Measurements from ENCODE around the gene BTD. TPM values are rescaled to one million over a fixed set of nuclear protein-coding genes. Genes with fewer than 3 reads are reported as not detected.
A peak's percentile ranks its signal among the peaks of the same experiment; 100 is the strongest.

Gene BTD
- total RNA-seq, 1 experiment from 2014 or later = 7.2 TPM

DNA sequence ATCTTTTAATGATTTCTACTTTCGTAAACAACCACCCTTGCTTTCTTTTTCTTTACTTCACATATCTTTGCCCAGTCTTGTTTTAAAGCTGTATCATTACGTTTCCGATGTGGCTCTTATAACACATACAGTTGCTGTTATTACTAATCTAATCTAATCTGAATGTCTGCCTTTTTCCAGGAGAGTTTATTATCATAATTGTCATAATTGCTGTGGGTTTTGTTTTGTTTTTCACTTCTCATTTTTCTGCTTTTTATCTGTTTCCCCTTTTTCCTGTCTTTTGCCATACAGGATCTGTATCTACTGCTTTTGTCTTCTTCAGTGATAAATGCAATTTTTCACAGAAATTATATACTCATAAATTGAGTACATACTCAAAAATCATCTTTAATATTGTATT lies 25.1 kb upstream of the BTD start:
- Mint-ChIP-seq H3K27me3 (ENCODE audit: insufficient read depth, unreplicated experiment) (no peaks in the 10 kb centered on the region), H3K36me3 (ENCODE audit: insufficient read depth, unreplicated experiment) (peaks cover 63% of the 10 kb centered on the region), H3K9me3 (ENCODE audit: unreplicated experiment) (no peaks in the 10 kb centered on the region), H3K4me3 (ENCODE audit: unreplicated experiment) (no peak overlapping the region), H3K4me1 (ENCODE audit: insufficient read depth, unreplicated experiment) (no peaks in the 10 kb centered on the region), H3K27ac (ENCODE audit: low read depth, unreplicated experiment) (no peak overlapping the region)
- TF ChIP-seq, protein P1, sequence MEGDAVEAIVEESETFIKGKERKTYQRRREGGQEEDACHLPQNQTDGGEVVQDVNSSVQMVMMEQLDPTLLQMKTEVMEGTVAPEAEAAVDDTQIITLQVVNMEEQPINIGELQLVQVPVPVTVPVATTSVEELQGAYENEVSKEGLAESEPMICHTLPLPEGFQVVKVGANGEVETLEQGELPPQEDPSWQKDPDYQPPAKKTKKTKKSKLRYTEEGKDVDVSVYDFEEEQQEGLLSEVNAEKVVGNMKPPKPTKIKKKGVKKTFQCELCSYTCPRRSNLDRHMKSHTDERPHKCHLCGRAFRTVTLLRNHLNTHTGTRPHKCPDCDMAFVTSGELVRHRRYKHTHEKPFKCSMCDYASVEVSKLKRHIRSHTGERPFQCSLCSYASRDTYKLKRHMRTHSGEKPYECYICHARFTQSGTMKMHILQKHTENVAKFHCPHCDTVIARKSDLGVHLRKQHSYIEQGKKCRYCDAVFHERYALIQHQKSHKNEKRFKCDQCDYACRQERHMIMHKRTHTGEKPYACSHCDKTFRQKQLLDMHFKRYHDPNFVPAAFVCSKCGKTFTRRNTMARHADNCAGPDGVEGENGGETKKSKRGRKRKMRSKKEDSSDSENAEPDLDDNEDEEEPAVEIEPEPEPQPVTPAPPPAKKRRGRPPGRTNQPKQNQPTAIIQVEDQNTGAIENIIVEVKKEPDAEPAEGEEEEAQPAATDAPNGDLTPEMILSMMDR (IDR thresholded peaks at IDR 0.05; ENCODE audit: unreplicated experiment) = no peak
- POLR2A ChIA-PET = no interaction called here
- CTCF ChIA-PET = no interaction called here
- BruUV-seq (replicated peaks) = no TSS peak
- DNase-seq (ENCODE audit: unreplicated experiment) = no peak
- intact Hi-C loops (cut with micrococcal nuclease) = no loop called here

DNA sequence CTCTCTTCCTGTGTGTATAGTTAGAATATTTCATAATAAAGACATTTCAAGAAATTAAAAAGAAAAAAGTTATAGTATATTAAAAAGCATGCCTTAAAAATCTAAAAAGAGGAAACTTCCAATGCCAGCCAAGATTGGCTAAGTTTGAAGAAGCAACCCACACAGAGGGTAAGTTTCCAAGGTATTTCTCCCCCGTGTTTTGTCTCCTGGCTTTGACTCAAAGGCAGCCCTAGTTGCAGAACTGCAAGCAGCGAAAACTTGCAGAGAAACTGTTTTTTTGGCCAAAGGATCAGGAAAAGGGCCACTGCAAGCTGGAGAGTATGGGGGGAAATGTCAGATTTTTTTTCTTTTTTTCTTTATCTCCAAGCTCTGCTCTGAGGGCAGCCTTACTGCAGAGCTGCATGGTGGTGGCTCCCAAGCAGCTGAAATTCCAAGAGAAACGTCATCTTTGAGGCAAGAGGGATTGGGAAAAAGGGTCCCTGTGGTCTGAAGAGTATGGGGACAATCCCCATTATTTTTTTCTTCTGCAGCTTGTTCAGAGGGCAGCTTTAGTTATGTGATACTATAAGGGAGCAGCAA lies 23.2 kb upstream of the BTD start:
- Mint-ChIP-seq H3K9me3 (ENCODE audit: unreplicated experiment) (no peaks in the 10 kb centered on the region), H3K27me3 (ENCODE audit: insufficient read depth, unreplicated experiment) (no peaks in the 10 kb centered on the region), H3K27ac (ENCODE audit: low read depth, unreplicated experiment) (peak overlapping the region; percentile 3), H3K36me3 (ENCODE audit: insufficient read depth, unreplicated experiment) (peaks cover 66% of the 10 kb centered on the region), H3K4me3 (ENCODE audit: unreplicated experiment) (no peak overlapping the region), H3K4me1 (ENCODE audit: insufficient read depth, unreplicated experiment) (no peaks in the 10 kb centered on the region)
- ChIA-PET POLR2A (interaction anchor here (0.8 kb wide), 1 partner anchor 331 kb away, joined by 3 read pairs; no protein-coding TSS in a partner anchor), CTCF (interaction anchor here (0.6 to 1.2 kb wide), 2 partner anchors 9 to 1697 kb away, joined by 3 read pairs; no protein-coding TSS in a partner anchor)
- BruUV-seq (replicated peaks) = no TSS peak
- no peak for DNase-seq (ENCODE audit: unreplicated experiment)
- TF ChIP-seq, protein P1 (IDR thresholded peaks at IDR 0.05; ENCODE audit: unreplicated experiment) = no peak
- intact Hi-C loops (cut with micrococcal nuclease) = no loop called here

DNA sequence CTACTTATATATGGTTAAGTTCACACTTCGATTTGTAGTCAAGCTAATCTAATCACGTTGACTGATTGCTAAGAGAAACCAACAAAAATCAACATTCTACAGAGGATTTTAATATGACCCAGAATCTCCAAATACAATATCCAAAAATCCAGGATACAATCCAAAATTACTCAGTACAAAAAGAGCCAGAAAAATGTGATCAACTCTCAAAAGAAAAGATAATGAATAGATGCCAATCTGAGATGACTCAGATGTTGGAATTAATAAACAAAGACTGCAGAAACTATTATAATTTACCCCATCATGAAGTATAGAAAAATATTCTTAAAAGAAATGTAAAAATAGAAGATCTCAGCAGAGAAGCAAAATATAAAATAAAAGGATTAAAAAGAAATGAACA lies 22.5 kb upstream of the BTD start:
- Mint-ChIP-seq H3K4me1 (ENCODE audit: insufficient read depth, unreplicated experiment) (no peaks in the 10 kb centered on the region), H3K4me3 (ENCODE audit: unreplicated experiment) (no peak overlapping the region), H3K27me3 (ENCODE audit: insufficient read depth, unreplicated experiment) (no peaks in the 10 kb centered on the region), H3K36me3 (ENCODE audit: insufficient read depth, unreplicated experiment) (peaks cover 64% of the 10 kb centered on the region), H3K9me3 (ENCODE audit: unreplicated experiment) (no peaks in the 10 kb centered on the region), H3K27ac (ENCODE audit: low read depth, unreplicated experiment) (peak overlapping the region; percentile 3)
- BruUV-seq (replicated peaks) = no TSS peak
- POLR2A ChIA-PET = no interaction called here
- intact Hi-C loops (cut with micrococcal nuclease) = no loop called here
- TF ChIP-seq, protein P1 (IDR thresholded peaks at IDR 0.05; ENCODE audit: unreplicated experiment) = no peak
- DNase-seq (ENCODE audit: unreplicated experiment) = no peak
- CTCF ChIA-PET = no interaction called here

DNA sequence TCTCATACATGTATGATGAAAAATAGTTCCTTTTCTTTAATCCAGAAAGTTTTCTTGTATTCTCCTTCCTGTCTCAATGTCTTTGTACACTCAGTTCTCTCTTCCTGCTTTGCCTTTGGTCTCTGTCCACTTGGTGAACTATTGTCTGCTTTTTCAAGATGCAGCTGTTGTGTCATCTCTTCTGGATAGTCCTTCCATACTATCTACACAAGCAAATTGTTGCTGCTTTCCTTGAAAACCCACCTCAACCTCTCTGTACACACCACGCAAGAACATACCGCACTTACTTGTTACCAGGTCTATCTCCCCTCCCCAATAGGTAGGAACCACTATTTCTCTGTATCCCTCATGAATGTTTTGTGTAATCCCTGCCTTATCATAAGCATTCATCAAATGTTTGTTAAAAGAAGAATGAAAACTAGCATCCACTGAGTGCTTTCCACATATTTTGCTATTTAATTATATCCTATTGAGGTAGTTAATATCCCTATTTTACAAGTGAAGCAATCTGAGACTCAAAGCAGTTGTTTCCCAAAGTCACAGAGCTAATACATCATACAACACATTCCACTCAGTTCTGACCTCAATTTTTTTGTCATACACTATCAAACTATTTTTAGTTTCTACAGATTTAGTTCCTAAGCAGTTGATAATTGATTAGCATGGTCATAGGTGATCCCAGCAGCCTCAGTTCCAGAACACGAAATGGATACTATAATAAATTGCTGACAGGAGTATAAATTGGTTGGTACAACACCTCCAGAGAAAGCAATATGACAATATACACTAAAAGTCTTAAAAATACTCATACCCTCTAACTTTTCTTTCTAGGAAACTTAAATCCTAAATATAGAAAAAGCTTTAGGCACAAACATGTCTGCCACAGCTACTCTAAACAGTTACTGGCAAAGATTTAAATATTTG lies 19.8 kb upstream of the BTD start:
- Mint-ChIP-seq H3K9me3 (ENCODE audit: unreplicated experiment) (no peaks in the 10 kb centered on the region), H3K4me3 (ENCODE audit: unreplicated experiment) (no peak overlapping the region), H3K27ac (ENCODE audit: low read depth, unreplicated experiment) (no peak overlapping the region), H3K4me1 (ENCODE audit: insufficient read depth, unreplicated experiment) (no peaks in the 10 kb centered on the region), H3K36me3 (ENCODE audit: insufficient read depth, unreplicated experiment) (peaks cover 79% of the 10 kb centered on the region), H3K27me3 (ENCODE audit: insufficient read depth, unreplicated experiment) (no peaks in the 10 kb centered on the region)
- DNase-seq (ENCODE audit: unreplicated experiment) = no peak
- POLR2A ChIA-PET = interaction anchor here (0.6 kb wide), 1 partner anchor 1893 kb away, joined by 3 read pairs; no protein-coding TSS in a partner anchor
- intact Hi-C loops (cut with micrococcal nuclease) = no loop called here
- TF ChIP-seq, protein P1 (IDR thresholded peaks at IDR 0.05; ENCODE audit: unreplicated experiment) = no peak
- CTCF ChIA-PET = interaction anchor here (0.5 kb wide), 1 partner anchor 181 kb away, joined by 3 read pairs; no protein-coding TSS in a partner anchor
- no TSS peak for BruUV-seq (replicated peaks)

Data from MCF 10A (cell line).